TTC549 (cell line): ENCODE measurements around the gene MRPS34.

Source experiments
- FAIRE-seq: peaks from 2 replicates; lab custom pipeline; 2012; peaks lifted over from hg19 to GRCh38; lab: Jason Lieb, UNC

MRPS34 gene

GRCh38 chr16:1726661-1727502 is 46.1 kb downstream of the MRPS34 start:
- FAIRE-seq: no peak

- FAIRE-seq: no peak
These were observed 48.4 kb downstream of the MRPS34 start for GRCh38 chr16:1724491-1724890.

DNA sequence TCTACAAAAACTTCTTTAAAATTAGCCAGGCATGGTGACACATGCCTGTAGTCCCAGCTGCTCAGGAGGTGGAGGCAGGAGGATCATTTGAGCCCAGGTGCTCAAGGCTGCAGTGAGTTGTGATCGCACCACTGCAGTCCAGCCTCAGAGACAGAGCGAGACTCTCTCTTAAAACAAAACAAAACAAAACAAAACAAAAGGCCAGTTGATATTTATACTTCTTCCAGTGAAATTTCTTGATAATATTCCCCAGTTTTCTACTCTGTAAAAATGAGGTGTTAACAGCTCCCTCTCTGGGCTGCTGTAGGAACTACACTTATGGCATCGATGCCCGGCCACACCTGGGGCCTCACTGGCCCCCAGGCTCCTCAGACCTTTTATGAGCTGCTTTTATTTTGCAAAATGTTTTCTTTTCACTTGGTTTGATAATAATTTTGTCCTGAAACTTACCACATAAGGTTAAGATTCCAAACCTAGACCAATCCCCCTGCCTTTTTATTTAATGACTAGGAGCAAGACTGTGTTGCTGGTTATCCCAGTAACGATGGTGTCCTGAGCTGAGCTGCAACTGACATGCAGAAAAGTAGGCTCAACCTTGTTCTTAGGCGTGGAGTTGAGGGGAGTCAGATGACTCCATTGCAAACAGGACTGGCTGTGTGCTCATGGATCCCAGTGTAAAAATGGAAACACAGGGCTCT is 49.3 kb downstream of the MRPS34 start:
- FAIRE-seq: no peak
